A549 (cell line): ENCODE data around the gene SPPL3.

Experiments used
- KDM5A ChIP-seq: fragments of 200-600 bp; sonication (generic); IDR thresholded peaks from 2 replicates; pipeline ENCODE4 v1.6.1; 2016; ENCODE audit warnings: antibody characterized with exemption, mild to moderate bottlenecking
- POLR2A ChIP-seq: IDR thresholded peaks from 2 replicates; pipeline ENCODE4 v1.6.1; 2012; ENCODE audit warnings: mild to moderate bottlenecking, low read length
- SREBF2 ChIP-seq: fragments of 450-650 bp; IDR thresholded peaks from 2 replicates; pipeline ENCODE4 v1.6.1; 2014; ENCODE audit warnings: mild to moderate bottlenecking, moderate library complexity
- TF ChIP-seq, protein P1 (sequence below): fragments of >200 bp; sonication (Bioruptor Twin); formaldehyde crosslinking; IDR thresholded peaks from 3 replicates; pipeline ENCODE4 v1.5.1; 2016
- TF ChIP-seq, protein P2 (sequence below): fragments of 250-450 bp; sonication (Bioruptor Pico); IDR thresholded peaks from 2 replicates; pipeline ENCODE4 v1.5.0; 2021; ENCODE audit warnings: mild to moderate bottlenecking, moderate library complexity, borderline replicate concordance

DNA sequence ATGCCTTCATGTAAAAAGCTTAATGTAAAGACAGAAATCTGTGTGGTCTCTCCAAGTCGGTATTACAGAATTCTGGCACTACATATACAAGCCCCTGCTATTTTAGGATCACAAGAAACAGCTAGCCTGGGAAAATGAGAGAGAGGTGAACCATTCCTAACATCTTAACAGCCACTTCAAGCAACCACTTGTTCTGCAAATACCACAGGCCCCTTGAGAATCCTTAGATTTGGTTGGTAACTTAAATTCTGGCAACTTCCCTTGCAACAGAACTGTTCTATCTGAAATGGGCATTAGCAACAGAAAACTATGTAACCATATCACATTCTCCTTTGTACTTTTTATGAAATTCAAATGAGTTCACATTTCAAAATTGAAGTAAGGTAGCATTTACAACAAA is 68.5 kb downstream of the SPPL3 start:
- TF ChIP-seq POLR2A (no peak), SREBF2 (no peak), KDM5A (no peak)
- TF ChIP-seq, protein P1, sequence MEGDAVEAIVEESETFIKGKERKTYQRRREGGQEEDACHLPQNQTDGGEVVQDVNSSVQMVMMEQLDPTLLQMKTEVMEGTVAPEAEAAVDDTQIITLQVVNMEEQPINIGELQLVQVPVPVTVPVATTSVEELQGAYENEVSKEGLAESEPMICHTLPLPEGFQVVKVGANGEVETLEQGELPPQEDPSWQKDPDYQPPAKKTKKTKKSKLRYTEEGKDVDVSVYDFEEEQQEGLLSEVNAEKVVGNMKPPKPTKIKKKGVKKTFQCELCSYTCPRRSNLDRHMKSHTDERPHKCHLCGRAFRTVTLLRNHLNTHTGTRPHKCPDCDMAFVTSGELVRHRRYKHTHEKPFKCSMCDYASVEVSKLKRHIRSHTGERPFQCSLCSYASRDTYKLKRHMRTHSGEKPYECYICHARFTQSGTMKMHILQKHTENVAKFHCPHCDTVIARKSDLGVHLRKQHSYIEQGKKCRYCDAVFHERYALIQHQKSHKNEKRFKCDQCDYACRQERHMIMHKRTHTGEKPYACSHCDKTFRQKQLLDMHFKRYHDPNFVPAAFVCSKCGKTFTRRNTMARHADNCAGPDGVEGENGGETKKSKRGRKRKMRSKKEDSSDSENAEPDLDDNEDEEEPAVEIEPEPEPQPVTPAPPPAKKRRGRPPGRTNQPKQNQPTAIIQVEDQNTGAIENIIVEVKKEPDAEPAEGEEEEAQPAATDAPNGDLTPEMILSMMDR = no peak
- TF ChIP-seq, protein P2, sequence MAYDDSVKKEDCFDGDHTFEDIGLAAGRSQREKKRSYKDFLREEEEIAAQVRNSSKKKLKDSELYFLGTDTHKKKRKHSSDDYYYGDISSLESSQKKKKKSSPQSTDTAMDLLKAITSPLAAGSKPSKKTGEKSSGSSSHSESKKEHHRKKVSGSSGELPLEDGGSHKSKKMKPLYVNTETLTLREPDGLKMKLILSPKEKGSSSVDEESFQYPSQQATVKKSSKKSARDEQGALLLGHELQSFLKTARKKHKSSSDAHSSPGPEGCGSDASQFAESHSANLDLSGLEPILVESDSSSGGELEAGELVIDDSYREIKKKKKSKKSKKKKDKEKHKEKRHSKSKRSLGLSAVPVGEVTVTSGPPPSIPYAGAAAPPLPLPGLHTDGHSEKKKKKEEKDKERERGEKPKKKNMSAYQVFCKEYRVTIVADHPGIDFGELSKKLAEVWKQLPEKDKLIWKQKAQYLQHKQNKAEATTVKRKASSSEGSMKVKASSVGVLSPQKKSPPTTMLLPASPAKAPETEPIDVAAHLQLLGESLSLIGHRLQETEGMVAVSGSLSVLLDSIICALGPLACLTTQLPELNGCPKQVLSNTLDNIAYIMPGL (CRISPR knock-in tag) = no peak
